T-helper 2 cell treated with Interferon-gamma antibody and Interleukin-4, amounts not matched to agents 100 ng/mL and 5 ng/mL, for 36 hours (primary cell): ENCODE results near the gene OR52B4. TPM values are rescaled to one million over a fixed set of nuclear protein-coding genes. Genes with fewer than 3 reads are reported as not detected.
"Not testable (repeated sequence)": the region's sequence is repeated elsewhere in the genome, so short reads cannot be mapped to it uniquely, and the experiment has no call there.

Experiments used
- intact Hi-C: fragments of 100-400 bp; cut with micrococcal nuclease; formaldehyde crosslinking; loops from one replicate; pipeline ENCODE4 v1.15.1; 2023
- total RNA-seq: library from RNA; stranded (reverse); gene quantifications from 2 replicates; pipeline ENCODE4 v1.2.3, GENCODE V29; 2022

The OR52B4 gene
- not detected in 2 replicates for total RNA-seq

DNA sequence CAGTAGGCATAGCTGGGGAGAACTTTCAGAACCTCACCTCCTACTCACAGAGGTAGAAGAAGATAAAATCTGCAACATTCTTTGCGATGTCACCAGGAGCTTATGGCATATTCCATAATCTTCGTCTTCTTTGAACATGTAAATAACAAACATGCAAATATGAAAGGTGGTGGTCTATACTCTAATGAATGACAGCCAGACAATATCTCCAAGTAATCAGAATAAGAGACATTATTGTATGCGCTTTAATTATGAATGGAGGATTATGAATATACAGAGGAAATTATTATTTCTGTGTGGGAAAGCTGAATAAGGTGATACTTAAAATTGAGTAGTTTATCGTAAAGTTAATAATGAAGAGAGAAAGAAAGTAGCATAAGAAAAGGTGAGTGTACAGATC, at the start of gene OR52B4:
OR52B4 (minus strand) TSS at position 101 of the 400 bp plus-strand sequence; CDS start at position 10, 91 bp downstream.
- intact Hi-C loops = no loop called here

DNA sequence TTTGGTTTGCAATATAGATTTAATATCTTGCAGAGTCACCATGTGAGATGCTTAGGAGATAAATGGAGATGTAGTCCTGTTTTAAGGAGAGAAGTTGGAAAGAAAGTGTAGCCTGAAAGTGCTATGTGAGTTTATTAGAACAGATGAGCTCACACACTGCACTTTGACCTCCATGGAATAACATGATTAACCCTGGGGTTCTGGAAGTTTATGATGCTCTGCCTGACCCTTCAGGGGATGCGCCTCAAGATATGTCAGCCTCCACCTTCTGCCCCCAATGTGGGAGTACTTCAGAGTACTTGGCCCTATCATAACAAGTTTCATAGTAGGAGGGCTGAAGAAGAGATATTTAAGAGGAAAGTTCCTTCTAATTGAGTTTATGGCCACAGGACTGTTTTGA, 48.6 kb upstream of the OR52B4 start:
- intact Hi-C loops = no loop called here

DNA sequence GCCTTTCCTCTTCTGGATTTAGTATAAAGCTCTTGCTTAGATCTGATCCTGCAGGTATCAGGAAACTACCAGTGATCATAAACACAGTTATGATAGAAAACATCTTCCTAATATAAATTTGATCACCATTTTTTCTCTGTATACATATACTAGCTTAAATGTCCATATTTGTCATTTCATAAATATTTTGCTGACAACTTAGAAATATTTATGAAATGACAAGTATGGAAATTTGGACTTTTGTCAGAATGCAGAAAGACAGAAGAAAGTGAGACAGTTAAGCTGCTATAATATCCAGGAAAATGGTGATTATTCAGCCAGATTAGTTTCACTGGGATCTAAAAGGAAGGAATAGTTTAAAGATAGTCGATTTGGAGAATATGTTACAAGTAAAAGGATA, 48.1 kb upstream of the OR52B4 start:
- intact Hi-C loops = no loop called here

DNA sequence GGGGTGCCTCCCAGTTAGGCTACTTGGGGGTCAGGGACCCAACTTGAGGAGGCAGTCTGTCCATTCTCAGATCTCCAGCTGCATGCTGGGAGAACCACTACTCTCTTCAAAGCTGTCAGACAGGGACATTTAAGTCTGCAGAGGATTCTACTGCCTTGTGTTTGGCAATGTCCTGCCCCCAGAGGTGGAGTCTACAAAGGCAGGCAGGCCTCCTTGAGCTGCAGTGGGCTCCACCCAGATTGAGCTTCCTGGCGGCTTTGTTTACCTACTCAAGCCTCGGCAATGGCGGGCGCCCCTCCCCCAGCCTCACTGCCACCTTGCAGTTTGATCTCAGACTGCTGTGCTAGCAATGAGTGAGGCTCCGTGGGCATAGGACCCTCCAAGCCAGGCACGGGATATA, 38.0 kb upstream of the OR52B4 start:
- intact Hi-C loops = not testable (repeated sequence)

DNA sequence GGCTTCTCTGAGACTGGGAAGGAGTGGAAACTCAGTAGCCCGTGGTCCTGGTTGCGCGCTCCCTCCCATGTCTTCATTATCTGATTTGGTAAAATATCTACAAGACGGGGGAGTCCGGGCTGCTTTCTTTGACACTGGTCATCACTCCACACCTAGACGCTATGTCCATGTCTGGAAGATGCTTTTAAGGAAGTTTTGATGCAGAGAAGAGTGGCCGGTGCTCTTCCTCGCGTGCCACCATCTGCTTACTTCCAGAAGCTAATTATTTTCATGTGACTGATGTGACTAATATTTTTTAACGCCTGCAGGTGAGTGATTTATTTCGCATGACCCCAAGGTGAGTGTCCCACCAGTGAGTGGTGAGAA, 25.7 kb upstream of the OR52B4 start:
- intact Hi-C loops = loop anchor here (1.0 to 5.0 kb wide), 4 partner anchors 207 to 537 kb away; partner anchors contain the start of genes STIM1 and TRIM68

DNA sequence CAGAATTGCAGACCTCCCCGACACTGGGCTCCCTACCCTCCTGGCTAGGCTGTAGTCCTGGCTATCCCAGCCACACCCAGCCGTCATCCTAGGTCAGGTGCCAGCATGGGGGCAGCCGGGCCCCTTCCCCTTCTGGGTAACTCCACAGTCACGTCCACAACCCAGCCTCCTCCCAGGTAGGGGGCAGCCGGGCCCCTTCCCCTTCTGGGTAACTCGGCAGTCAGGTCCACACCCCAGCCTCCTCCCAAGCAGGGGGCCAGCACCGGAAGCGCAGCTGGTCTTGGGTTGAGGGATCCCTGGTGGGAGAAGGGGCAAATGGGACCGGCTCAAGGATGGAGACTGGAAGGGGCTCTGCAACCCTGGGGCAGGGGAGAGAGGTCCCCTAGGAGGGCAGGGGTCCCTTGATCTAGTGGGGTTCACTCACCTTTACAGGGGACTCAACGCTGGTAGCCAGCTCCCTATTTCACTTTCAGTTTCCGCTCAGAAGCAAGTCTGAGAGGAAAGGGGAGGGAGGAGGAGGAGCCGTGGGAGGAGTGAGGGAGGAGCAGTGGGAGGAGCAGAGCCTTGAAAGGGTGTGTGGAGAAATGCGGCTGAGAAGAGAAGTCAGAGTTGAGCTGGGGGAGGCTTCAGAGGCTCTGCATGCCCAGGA, 25.1 kb upstream of the OR52B4 start, which contains the start of gene TRIM21:
TRIM21 (minus strand) TSS at position 494 of the 649 bp plus-strand sequence. CDS start 3,293 bp downstream, outside the sequence.
- intact Hi-C loops = loop anchor here (1.0 to 5.0 kb wide), 4 partner anchors 207 to 536 kb away; partner anchors contain the start of genes STIM1 and TRIM68

DNA sequence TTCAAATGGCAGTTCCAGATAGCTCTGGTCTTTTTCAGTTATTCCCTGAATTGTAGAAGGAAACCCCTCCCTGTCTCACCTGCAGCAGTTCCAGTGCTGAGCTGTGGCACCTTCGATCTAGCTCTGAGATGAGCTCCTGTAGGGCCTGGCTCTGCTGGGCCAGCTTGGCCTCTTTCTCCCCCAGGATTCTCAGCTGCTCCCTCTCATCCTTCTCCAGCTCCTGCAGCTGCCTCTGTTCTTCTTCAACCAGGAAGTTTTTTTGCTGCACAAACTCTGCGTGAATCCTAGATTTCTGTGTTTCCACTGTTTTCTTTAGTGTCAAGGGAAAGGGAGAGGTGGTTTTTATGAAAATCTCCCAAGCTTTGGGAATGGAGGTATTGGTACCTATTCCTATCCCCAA, 20.0 kb upstream of the OR52B4 start:
- intact Hi-C loops = no loop called here

DNA sequence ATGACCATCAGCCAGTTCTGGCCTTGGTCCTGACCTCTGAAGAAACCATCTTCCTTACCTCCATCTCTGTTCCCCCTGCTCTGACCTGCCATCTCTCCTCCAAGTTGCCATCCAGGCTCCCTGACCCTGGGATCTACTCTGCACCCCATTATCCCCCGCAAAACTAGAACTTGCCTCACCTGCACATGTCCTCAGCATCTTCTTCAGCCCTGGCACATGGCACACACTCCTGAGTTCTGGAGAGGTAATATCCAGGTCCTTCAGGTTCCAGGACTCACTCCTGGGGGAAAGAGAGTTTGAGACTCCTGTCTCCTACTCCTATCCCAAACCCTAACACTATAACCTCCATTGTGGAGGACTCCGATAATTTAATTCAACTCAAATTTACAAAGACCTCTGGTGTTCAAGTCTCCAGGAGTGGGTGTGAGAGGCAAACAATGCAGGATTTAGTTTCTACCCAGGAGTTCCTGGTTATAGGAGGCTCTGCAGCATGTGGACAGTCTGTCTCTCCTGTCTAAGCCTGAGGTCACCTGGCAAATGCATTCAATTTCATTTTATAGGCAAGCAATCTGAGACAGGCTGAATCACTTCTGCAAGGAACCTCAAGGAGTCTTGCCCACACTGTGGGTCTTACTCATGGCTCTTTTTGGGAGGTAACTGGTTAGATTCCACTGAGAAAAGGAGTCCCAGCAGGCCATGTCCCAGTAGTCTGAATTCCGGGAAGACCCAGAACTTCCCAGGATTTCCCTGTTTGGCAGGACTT, 18.0 kb upstream of the OR52B4 start:
- intact Hi-C loops = no loop called here

DNA sequence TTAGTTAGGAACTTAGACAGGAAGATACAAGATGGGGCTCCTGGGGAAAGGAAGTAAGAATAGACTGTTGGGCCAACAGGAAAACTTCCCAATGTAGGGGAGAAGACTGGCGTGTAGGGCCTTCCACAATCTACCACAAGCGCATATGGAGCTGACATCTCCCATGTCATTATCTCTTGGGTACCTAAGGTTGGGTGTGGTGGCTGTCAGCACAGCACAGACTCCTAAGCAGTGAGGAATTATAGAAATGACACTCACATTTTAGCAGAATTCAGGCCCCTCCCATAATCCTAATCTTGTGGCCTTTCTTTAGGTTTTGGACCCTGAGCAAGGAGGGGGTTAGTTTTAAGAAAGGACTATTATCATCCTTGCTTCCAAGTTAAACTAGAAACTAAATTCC, 13.7 kb upstream of the OR52B4 start:
- intact Hi-C loops = no loop called here

DNA sequence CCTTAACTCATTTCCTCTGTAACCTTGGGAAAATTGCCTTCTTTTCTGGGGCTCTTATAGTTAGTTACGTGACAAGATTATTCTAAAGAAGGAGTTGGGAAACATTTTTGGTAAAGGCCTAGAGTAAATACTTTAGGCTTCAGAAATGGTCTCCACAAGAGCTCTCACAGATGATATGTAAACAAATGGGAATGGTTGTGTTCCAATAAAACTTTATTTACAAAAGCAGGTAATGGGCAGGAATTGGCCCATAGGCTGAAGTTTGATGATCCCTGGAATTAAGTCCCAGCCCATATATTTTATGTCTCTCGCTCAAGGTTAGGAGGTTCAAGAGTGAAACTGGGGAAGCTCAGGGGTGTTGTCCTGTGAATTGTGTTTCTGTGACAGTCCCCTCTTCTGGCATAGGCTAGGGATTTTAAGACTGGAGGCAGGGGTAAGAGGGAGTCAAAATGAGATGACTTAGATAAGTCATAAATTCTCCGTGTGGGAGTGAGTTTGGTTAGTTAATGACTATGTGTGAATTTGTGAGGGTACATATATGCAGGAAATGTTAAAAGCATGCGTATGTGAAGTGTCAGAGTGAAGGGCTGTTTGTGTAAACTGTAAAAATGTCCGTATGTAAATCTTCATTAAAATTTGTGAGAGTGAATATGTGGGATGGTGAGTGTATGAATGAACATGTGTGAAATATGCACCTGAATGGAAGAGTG, 7.4 kb upstream of the OR52B4 start:
- intact Hi-C loops = no loop called here

DNA sequence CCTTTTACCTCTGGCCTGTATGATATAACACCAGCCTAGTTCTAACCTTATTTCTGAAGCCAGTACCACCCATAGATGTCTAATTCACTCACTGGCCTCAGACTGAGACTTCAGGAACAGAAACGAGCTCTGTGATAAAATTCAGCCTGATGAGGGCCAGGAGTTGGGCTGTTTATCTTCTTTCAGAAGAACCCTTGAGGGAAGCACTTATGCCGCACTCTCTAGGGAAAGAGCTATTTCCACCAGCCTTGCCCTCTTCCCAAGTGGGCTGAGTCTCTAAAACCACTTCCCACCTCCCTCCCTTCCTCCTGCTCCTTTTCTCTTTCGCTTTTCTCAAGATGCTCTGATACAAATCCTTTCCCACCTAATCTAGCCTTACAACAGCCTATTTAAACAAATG, 2.0 kb upstream of the OR52B4 start:
- intact Hi-C loops = no loop called here

DNA sequence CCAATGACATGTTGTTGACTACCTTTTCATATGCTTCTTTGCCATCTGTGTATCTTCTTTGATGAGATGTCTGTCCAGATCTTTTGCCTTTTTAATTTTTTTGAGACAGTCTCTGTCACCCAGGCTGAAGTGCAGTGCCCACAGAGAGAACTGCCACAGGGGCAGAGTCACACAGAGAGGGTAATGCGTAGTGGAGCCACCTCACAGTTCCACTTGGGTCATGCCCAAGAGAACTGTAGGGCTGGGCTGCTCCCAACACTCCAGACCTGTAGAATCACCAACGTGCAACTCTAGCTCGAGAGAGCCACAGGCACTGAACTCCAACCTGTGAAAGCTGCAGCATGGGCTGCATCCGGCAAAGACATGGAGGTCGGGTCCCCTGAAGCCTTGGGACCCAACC, 20.0 kb downstream of the OR52B4 start:
- intact Hi-C loops = not testable (repeated sequence)

DNA sequence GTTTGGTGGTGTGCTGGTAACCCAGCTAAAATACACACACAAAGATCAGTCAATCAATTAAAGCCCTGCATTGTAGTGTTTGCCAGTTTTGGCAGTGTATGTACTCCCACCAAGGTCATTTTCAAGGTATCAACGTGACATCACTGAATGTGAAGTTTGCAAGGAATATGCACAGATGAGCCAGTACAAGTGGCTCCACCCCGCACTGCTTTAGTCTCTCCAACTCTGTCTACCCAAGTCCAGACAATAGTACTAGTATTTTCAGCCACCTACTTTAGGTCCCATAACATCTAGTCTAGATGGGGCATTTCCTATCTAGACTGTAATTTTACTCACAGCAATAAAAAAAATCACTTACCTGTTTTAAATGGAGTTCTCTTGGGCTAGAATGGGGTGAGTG, 22.8 kb downstream of the OR52B4 start:
- intact Hi-C loops = not testable (repeated sequence)

DNA sequence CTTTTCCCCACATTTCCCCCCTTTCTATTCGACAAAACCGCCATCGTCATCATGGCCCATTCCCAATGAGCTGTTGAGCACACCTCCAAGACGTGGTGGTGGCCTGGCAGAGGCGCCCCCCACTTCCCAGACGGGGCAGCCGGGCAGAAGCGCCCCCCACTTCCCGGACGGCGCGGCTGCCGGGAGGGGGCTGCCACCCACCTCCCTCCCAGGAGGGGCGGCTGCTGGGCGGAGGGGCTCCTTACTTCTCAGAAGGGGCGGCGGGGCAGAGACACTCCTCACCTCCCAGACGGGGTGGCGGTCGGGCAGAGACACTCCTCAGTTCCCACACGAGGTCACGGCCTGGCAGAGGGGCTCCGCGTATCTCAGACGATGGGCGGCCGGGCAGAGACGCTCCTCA, 33.8 kb downstream of the OR52B4 start:
- intact Hi-C loops = not testable (repeated sequence)

Other genes starting within 250 kb of the OR52B4 start
- 58.3 and 63.3 TPM in 2 replicates for gene TRIM21, start 25.3 kb upstream of the OR52B4 start, total RNA-seq
- gene OR52K2, start 80.9 kb upstream of the OR52B4 start, total RNA-seq = not detected in 2 replicates
- not detected in 2 replicates for gene OR52K1, start 114.3 kb upstream of the OR52B4 start, total RNA-seq
- gene OR52M1, start 176.8 kb upstream of the OR52B4 start, total RNA-seq = not detected in 2 replicates
- not detected in 2 replicates for gene OR52I2, start 213.4 kb upstream of the OR52B4 start, total RNA-seq
- not detected in 2 replicates for gene OR52I1, start 225.7 kb upstream of the OR52B4 start, total RNA-seq
- gene TRIM68, start 239.8 kb upstream of the OR52B4 start, total RNA-seq = 10.9 and 12.9 TPM in 2 replicates